ENCODE data around the gene PIGO. TPM values are rescaled to one million over a fixed set of nuclear protein-coding genes. Genes with fewer than 3 reads are reported as not detected.

PIGO gene
- total RNA-seq, 2 donors from 2014 or later: 29.6 to 34.9 TPM

DNA sequence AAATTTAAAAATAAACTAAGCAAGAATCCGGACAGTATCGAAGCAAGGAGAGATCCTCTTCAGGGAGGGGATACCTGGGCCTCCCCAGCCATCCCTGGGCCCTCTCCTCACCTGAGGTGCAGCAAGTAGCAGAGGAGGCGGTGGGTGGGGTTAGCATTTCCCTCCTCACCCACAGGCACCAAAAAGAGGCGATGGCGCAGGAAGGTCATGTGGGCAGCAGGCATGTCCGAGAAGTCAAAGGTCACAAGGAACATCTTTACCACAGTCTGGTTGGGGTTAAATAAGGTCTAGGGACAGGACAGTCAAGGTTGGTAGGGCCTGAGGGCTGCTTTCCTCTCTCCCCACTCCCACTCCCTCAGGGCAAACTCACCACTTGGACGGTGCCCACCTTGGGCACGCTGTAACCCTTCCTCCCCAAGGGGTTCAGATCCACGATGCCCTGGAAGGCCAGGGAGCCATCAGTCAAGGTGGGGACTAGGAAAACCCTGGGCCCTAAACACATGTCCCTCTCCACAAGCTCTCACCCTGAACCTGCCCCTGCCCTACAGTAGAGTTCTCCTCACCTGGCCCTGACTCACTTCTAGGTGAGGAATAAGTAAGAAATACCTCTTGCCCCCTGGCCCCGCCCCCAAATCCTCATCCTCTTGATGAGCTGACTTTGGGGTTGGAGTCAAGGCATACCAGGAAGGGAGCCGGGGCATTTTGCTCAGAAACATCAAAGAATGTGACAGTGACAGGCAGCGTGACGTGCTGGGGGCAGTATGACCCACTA lies 9.4 kb upstream of the PIGO start:
- no peaks in the 10 kb centered on the region for H3K27me3 ChIP-seq (ENCODE audit: control insufficient read depth, insufficient read depth, low read length, poor library complexity, severe bottlenecking)
- no peak overlapping the region for H3K9ac ChIP-seq (ENCODE audit: extremely low read depth, low read length, poor library complexity, severe bottlenecking)
- no peak overlapping the region for H3K27ac ChIP-seq (ENCODE audit: low read depth, low read length)
- no peaks in the 10 kb centered on the region for H3K9me3 Mint-ChIP-seq
- H3K27ac Mint-ChIP-seq: no peak overlapping the region
- 93 to 95% methylated on average over 7 to 13 of the region's 13 CpGs for WGBS, 2 experiments (ENCODE audit: insufficient coverage in 1 of 2, insufficient read length in 1 of 2)
- no peaks in the 10 kb centered on the region for H3K9me3 ChIP-seq (ENCODE audit: control insufficient read depth, low read length)
- no peak for TF ChIP-seq CTCF (conservative IDR thresholded peaks at IDR 0.05)
- H3K4me1 Mint-ChIP-seq: peaks cover 26% of the 10 kb centered on the region
- no peak overlapping the region for H3K4me3 ChIP-seq (ENCODE audit: low read length)
- H3K27me3 Mint-ChIP-seq (ENCODE audit: insufficient read depth): no peaks in the 10 kb centered on the region
- H3K4me3 Mint-ChIP-seq: no peak overlapping the region
- H3K36me3 Mint-ChIP-seq (ENCODE audit: low read depth): peaks cover 38% of the 10 kb centered on the region
- H3K4me1 ChIP-seq (ENCODE audit: control insufficient read depth, insufficient read depth, low read length): peaks cover 11% of the 10 kb centered on the region
- peak; percentile 27 for DNase-seq
- peaks cover 50% of the 10 kb centered on the region for H3K36me3 ChIP-seq (ENCODE audit: control insufficient read depth, insufficient read depth, low read length)

DNA sequence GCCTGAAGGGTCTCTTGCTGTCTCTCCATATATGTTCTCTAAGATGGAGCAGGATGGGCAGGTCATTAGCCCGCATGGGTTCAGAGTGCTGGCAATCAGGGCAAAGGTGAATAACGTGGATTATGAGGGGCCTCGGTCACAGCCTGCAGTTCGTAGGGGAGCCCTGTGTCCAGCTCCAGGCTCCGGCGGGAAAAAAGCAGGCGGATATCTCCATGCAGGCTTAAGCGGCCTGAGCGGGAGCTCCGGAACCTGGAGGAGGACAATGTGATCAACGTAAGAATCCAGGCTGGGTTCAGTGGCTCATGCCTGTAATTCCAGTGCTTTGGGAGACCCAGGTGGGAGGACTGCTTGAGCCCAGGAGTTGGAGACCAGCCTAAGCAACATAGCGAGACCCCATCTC lies 8.7 kb upstream of the PIGO start:
- WGBS, 2 experiments (ENCODE audit: insufficient coverage in 1 of 2, insufficient read length in 1 of 2): 93 to 94% methylated on average over 11 of the region's 12 CpGs
- H3K27ac Mint-ChIP-seq: no peak overlapping the region
- H3K4me3 ChIP-seq (ENCODE audit: low read length): no peak overlapping the region
- no peaks in the 10 kb centered on the region for H3K27me3 ChIP-seq (ENCODE audit: control insufficient read depth, insufficient read depth, low read length, poor library complexity, severe bottlenecking)
- H3K36me3 ChIP-seq (ENCODE audit: control insufficient read depth, insufficient read depth, low read length): peaks cover 56% of the 10 kb centered on the region
- peak; percentile 34 for DNase-seq
- no peak overlapping the region for H3K4me3 Mint-ChIP-seq
- no peaks in the 10 kb centered on the region for H3K9me3 ChIP-seq (ENCODE audit: control insufficient read depth, low read length)
- peaks cover 20% of the 10 kb centered on the region for H3K4me1 Mint-ChIP-seq
- H3K27me3 Mint-ChIP-seq (ENCODE audit: insufficient read depth): no peaks in the 10 kb centered on the region
- H3K27ac ChIP-seq (ENCODE audit: low read depth, low read length): no peak overlapping the region
- peaks cover 44% of the 10 kb centered on the region for H3K36me3 Mint-ChIP-seq (ENCODE audit: low read depth)
- no peak for TF ChIP-seq CTCF (conservative IDR thresholded peaks at IDR 0.05)
- H3K9ac ChIP-seq (ENCODE audit: extremely low read depth, low read length, poor library complexity, severe bottlenecking): no peak overlapping the region
- no peaks in the 10 kb centered on the region for H3K9me3 Mint-ChIP-seq
- peaks cover 11% of the 10 kb centered on the region for H3K4me1 ChIP-seq (ENCODE audit: control insufficient read depth, insufficient read depth, low read length)

DNA sequence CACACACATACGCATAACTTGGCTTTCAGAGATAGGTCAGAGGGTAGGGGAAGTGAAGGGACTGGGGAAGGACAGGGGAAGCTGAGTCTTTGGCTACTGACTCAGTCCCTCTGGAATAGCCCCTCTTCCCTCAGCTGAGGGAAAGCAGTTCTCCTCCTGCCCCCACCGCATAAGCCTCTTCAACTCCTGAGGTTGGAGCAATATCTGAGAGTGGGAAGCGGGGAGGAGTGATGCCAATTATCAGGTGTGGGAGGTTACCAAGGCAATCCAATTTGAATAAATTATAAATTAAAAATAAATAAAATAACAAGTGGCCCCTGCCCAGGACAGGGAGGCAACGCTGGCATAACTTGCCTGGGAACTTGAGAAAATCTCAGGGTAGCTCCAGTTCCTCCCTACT lies 8.2 kb upstream of the PIGO start:
- H3K36me3 ChIP-seq (ENCODE audit: control insufficient read depth, insufficient read depth, low read length): peaks cover 61% of the 10 kb centered on the region
- no peaks in the 10 kb centered on the region for H3K9me3 ChIP-seq (ENCODE audit: control insufficient read depth, low read length)
- TF ChIP-seq CTCF (conservative IDR thresholded peaks at IDR 0.05): no peak
- 87% methylated on average over 3 of the region's 4 CpGs; no CpG with 5 or more reads in 1 of the 2 experiments for WGBS, 2 experiments (ENCODE audit: insufficient coverage in 1 of 2, insufficient read length in 1 of 2)
- Mint-ChIP-seq H3K36me3 (ENCODE audit: low read depth) (peaks cover 49% of the 10 kb centered on the region), H3K27me3 (ENCODE audit: insufficient read depth) (no peaks in the 10 kb centered on the region), H3K4me3 (no peak overlapping the region), H3K4me1 (peaks cover 17% of the 10 kb centered on the region), H3K9me3 (no peaks in the 10 kb centered on the region), H3K27ac (peak overlapping the region; percentile 99)
- peak overlapping the region; percentile 90 for H3K4me3 ChIP-seq (ENCODE audit: low read length)
- peak overlapping the region; percentile 94 for H3K9ac ChIP-seq (ENCODE audit: extremely low read depth, low read length, poor library complexity, severe bottlenecking)
- H3K4me1 ChIP-seq (ENCODE audit: control insufficient read depth, insufficient read depth, low read length): peaks cover 9% of the 10 kb centered on the region
- H3K27me3 ChIP-seq (ENCODE audit: control insufficient read depth, insufficient read depth, low read length, poor library complexity, severe bottlenecking): no peaks in the 10 kb centered on the region
- DNase-seq: no peak
- H3K27ac ChIP-seq (ENCODE audit: low read depth, low read length): peak overlapping the region; percentile 87
